SU-DHL-6 (cell line): ENCODE results near the gene TBRG4.

Source experiments
- H2AFZ ChIP-seq: fragments of 200-600 bp; sonication (generic); 2 replicates; pipeline ENCODE4 v1.6.1; 2014; ENCODE audit warnings: low read depth, mild to moderate bottlenecking, moderate library complexity, mixed read lengths, antibody characterized with exemption, low read length; ENCODE audit not compliant: severe bottlenecking
- H3F3A ChIP-seq: fragments of 200-600 bp; shearing (Covaris generic); 2 replicates; pipeline ENCODE4 v1.6.0; 2016; ENCODE audit warnings: antibody characterized with exemption, mild to moderate bottlenecking; ENCODE audit not compliant: insufficient read depth
- H3K27ac ChIP-seq: fragments of 200-600 bp; sonication (generic); 2 replicates; pipeline ENCODE4 v1.5.1; 2016; ENCODE audit warnings: low read depth, mild to moderate bottlenecking, low read length, moderate library complexity, mixed read lengths
- H3K27me3 ChIP-seq: fragments of 200-600 bp; sonication (generic), shearing (Covaris generic); 2 replicates; pipeline ENCODE4 v1.6.0; 2014; ENCODE audit warnings: mild to moderate bottlenecking, low read length
- H3K36me3 ChIP-seq: fragments of 200-600 bp; sonication (generic); 2 replicates; pipeline ENCODE4 v1.6.1; 2014; ENCODE audit warnings: mild to moderate bottlenecking, low read length, mixed read lengths
- H3K4me2 ChIP-seq: fragments of 300-600, 200-600 bp; shearing (Covaris generic), sonication (generic); 2 replicates; pipeline ENCODE4 v1.6.0; 2014; ENCODE audit warnings: low read length, low read depth, mild to moderate bottlenecking; ENCODE audit not compliant: poor library complexity, severe bottlenecking
- H3K4me3 ChIP-seq: fragments of 200-600 bp; sonication (generic); 2 replicates; pipeline ENCODE4 v1.5.1; 2014; ENCODE audit warnings: antibody characterized with exemption, low read length, mild to moderate bottlenecking, mixed read lengths; ENCODE audit not compliant: insufficient read depth, poor library complexity, severe bottlenecking
- H3K79me2 ChIP-seq: fragments of 200-600 bp; sonication (generic); 2 replicates; pipeline ENCODE4 v1.6.1; 2014; ENCODE audit warnings: mild to moderate bottlenecking, low read length, moderate library complexity; ENCODE audit not compliant: insufficient read depth
- H3K9ac ChIP-seq: fragments of 200-600 bp; sonication (generic); 2 replicates; pipeline ENCODE4 v1.7.0; 2014; ENCODE audit warnings: mild to moderate bottlenecking, low read length
- H3K9me2 ChIP-seq: fragments of 200-600 bp; sonication (generic); replicated peaks from 2 replicates; pipeline ENCODE4 v1.6.1; 2014; ENCODE audit warnings: low read length; ENCODE audit not compliant: insufficient read depth
- H3K9me3 ChIP-seq: fragments of 200-600 bp; sonication (generic); 2 replicates; pipeline ENCODE4 v1.6.1; 2014; ENCODE audit warnings: low read length, mixed read lengths; ENCODE audit not compliant: insufficient read depth
- H4K20me1 ChIP-seq: fragments of 200-600 bp; sonication (generic); 2 replicates; pipeline ENCODE4 v1.6.1; 2014; ENCODE audit warnings: low read depth, mild to moderate bottlenecking, antibody characterized with exemption, low read length, moderate library complexity, mixed read lengths
- EZH2phosphoT487 ChIP-seq: fragments of 200-600 bp; sonication (generic), shearing (Covaris generic); conservative IDR thresholded peaks from 2 replicates; pipeline ENCODE4 v1.6.1; 2018; ENCODE audit warnings: mild to moderate bottlenecking, antibody characterized with exemption, low read length, moderate library complexity, mixed read lengths
- TF ChIP-seq, protein P1 (sequence below): fragments of 200-600 bp; sonication (generic); IDR thresholded peaks from one replicate; pipeline ENCODE4 v1.5.1; 2017; ENCODE audit warnings: antibody characterized with exemption, mild to moderate bottlenecking, low read length, moderate library complexity; ENCODE audit not compliant: insufficient read depth, poor library complexity, severe bottlenecking

Gene TBRG4

DNA sequence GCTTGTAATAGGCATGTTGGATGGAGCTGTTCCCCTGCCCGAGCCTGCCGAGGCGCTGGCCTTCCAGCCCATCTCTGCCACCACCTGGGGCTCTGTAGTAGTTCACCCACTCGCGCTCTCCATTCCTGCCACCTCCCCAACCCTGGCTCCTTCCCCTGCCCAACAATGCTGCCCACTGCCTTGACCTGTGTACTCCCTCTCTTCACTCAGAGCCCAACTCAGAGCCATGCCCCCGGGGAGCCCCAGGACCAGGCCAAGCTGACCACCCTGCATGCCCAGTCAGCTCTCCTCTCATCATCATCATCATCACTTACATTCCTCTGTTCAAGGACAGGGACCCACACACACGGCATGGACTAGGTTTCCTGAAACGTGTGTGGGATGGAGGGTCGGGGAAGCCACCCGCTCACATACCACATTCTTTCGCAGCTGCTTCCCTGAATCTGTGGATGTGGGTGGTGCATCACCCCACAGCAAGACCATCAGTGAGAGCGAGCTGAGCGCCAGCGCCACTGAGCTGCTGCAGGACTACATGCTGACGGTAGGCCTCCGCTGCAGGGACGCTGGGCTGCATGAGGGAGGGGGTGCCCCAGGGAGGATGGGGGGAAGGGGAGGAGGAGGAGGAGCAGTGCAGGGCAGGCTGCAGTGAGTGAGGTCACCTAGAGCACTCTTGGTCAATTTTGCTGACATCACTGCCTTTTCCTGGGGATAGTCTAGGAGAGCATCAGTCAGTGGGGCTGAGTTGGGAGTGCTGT lies 38.3 kb downstream of the TBRG4 start:
- Histone ChIP-seq H3K4me2 (no peak overlapping the region), H3K36me3 (no peaks in the 10 kb centered on the region), H2AFZ (no peak overlapping the region), H3K27me3 (no peaks in the 10 kb centered on the region), H3K9me2 (no peaks in the 10 kb centered on the region), H3K9me3 (no peaks in the 10 kb centered on the region), H4K20me1 (no peaks in the 10 kb centered on the region), H3K27ac (no peak overlapping the region), H3K9ac (no peak overlapping the region), H3K79me2 (no peaks in the 10 kb centered on the region), H3F3A (no peaks in the 10 kb centered on the region), H3K4me3 (no peak overlapping the region)
- TF ChIP-seq, protein P1, sequence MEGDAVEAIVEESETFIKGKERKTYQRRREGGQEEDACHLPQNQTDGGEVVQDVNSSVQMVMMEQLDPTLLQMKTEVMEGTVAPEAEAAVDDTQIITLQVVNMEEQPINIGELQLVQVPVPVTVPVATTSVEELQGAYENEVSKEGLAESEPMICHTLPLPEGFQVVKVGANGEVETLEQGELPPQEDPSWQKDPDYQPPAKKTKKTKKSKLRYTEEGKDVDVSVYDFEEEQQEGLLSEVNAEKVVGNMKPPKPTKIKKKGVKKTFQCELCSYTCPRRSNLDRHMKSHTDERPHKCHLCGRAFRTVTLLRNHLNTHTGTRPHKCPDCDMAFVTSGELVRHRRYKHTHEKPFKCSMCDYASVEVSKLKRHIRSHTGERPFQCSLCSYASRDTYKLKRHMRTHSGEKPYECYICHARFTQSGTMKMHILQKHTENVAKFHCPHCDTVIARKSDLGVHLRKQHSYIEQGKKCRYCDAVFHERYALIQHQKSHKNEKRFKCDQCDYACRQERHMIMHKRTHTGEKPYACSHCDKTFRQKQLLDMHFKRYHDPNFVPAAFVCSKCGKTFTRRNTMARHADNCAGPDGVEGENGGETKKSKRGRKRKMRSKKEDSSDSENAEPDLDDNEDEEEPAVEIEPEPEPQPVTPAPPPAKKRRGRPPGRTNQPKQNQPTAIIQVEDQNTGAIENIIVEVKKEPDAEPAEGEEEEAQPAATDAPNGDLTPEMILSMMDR, result no peak
- no peak for TF ChIP-seq EZH2phosphoT487

DNA sequence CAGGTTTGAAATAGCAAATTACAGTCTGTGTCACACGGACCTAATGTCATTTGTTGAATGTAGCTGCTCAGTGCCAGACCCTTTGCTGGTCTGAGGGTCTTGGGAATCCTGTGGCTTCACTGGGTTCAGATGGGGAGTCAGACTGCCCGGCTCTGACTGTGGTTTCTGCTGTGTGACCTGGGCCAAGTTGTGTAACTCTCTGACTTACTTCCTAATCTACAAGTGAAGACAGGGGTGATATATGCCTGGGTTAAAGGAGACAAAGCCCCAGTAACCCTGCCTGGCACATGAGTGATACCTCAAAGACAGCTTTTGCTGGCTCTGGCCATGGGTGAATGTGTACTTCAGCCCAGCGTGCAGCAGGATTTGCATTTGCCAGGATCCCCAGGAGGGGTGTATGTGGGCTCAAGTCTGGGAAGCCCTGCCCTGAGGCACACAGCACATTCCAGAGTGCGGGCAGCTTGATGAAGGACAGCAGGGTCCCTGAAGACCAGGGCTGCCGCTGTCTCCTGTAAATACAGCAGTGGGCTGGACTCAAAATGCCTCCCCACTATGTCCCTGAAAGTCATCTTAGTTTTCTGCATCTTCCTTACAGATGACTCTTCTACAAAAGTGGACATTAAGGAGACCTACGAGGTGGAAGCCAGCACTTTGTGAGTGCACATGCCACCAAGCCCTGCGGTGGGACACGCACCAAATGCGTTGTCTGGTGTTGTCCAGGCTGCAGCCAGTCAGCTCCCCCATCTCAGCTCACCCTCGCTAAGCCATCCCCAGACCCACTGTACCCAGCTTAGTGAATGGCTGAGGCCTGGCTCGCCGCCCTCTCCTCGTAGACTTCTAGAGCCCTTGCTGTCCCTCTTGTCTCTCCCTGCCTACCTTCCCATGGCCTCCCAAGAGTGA lies 39.1 kb downstream of the TBRG4 start:
- Histone ChIP-seq H3K9me2 (no peaks in the 10 kb centered on the region), H2AFZ (no peak overlapping the region), H3K4me3 (no peak overlapping the region), H3K36me3 (no peaks in the 10 kb centered on the region), H3K9ac (no peak overlapping the region), H3K27me3 (no peaks in the 10 kb centered on the region), H3F3A (no peaks in the 10 kb centered on the region), H3K79me2 (no peaks in the 10 kb centered on the region), H4K20me1 (no peaks in the 10 kb centered on the region), H3K9me3 (no peaks in the 10 kb centered on the region), H3K27ac (no peak overlapping the region), H3K4me2 (no peak overlapping the region)
- TF ChIP-seq EZH2phosphoT487, result no peak
- TF ChIP-seq, protein P1, result no peak

DNA sequence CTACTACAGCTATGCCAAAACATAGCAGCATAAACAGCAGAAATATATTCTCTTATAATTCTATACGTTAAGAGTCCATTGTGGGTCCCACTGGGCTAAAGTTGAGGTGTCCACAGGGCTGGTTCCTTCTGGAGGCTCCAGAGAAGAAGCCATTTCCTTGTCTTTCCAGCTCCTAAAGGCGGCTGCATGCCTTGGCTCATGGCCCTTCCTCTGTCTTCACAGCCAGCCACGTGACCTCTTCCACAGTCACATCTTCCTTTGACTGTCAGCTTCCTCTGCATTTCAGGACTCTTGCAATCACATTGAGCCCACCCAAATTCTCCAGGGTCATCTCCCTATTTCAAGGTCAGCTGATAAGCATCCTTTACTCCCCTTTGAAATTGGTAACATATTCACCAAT lies 40.0 kb downstream of the TBRG4 start:
- no peak for TF ChIP-seq EZH2phosphoT487
- TF ChIP-seq, protein P1, result no peak
- no peaks in the 10 kb centered on the region for H3K27me3 ChIP-seq
- H3K79me2 ChIP-seq, result 0 out of 2 replicates have a peak, but pooled peaks cover 2% of the 10 kb centered on the region
- H3K27ac ChIP-seq, result no peak overlapping the region
- no peak overlapping the region for H3K4me2 ChIP-seq
- no peak overlapping the region for H3K4me3 ChIP-seq
- H3K36me3 ChIP-seq, result no peaks in the 10 kb centered on the region
- no peak overlapping the region for H2AFZ ChIP-seq
- H3K9me3 ChIP-seq, result no peaks in the 10 kb centered on the region
- H3K9me2 ChIP-seq, result no peaks in the 10 kb centered on the region
- no peak overlapping the region for H3K9ac ChIP-seq
- no peaks in the 10 kb centered on the region for H4K20me1 ChIP-seq
- no peaks in the 10 kb centered on the region for H3F3A ChIP-seq
